Forelimb muscle (tissue), 1 donor: Measurements from ENCODE around the gene ALAD. TPM values are rescaled to one million over a fixed set of nuclear protein-coding genes. Genes with fewer than 3 reads are reported as not detected.
"Not testable (repeated sequence)": the region's sequence is repeated elsewhere in the genome, so short reads cannot be mapped to it uniquely, and the experiment has no call there.

ENCODE experiments used
- DNase-seq: peaks from one replicate; pipeline ENCODE4 v3.0.0-alpha.2; 2013; ENCODE audit warnings: low read depth
- polyA plus RNA-seq: library from polyadenylated mRNA; unstranded; fragments of 120-200 nt; gene quantifications from one replicate; pipeline ENCODE4 v1.2.1, GENCODE V29; 2013; ENCODE audit not compliant: insufficient read length

ALAD gene
- polyA plus RNA-seq, 1 donor: 18.1 TPM

DNA sequence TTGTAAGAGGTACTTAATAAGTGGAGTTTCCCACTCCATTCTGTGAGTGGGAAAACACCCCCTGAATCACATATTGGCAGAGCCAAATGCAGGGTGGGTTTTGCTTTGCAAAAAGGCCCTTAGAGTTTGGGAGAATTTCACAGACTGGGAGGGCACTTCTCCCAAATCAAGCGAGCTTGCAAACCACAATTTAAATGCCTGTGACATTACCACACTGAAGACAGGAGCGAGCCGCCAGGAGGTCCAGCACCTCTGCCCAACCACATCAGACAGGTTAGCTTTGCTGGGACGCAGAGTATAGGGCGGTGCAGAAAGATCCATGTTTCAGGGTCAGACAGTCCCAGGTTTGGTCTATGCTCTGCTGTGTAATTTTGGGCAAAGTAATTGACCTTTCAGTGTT is 2.3 kb downstream of the ALAD start:
- no peak for DNase-seq

DNA sequence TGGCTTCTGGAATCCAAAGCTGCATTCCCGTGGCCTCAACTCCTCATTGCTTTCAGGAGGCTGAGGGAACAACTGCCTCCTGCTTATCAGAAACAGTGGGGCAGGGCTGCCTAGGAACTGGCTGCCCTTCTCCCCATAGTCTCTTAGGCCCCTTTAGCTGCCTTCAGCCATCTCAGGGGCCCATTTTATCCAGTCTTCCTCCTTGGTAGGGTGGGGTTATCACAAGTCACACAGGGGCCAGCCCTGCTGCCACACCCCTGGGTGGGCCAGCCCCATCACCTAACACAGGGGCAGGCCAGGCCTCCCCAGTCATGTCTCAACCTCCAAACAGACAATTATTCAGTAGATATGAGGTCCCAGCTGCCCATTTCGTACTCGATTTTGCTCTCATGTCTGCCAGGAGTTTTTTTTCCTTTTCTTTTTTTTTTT is 3.9 kb downstream of the ALAD start:
- DNase-seq: no peak

DNA sequence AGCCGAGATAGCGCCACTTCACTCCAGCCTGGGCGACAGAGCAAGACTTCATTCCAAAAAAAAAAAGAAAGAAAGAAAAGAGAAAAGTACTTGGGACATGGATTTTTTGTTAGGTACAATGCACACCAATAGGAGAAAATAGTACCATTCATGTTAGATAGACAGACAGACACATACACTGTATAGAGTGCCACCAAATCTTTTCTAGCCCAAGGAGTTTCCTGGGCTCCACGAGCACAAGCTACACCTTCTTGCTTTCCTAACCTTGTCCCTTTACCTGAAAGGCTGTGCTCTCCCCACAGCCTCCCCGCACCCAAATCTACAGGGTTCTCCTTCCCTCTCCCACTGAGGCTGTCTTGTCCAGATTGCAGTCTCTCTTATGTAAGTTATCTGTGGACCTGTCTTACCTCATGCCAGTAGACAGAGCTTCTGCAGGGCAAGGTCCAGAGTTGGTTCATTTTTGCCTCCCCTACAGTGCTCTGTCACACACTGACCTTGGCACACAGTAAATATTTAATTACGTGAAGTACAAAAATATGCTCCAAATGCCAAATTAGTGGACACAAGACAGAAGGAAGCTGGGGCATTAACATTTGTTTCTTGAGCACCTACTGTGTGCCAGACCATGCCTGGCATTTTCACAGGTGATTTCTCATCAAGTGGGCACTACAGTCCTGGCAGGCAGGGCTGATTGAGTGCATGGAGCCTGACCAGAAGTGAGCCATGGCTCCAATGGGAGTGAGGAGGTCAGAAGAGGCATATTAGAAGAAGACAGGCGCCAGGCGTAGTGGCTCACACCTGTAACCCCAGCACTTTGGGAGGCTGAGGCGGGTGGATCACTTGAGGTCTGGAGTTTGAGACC is 5.9 kb downstream of the ALAD start:
- no peak for DNase-seq

DNA sequence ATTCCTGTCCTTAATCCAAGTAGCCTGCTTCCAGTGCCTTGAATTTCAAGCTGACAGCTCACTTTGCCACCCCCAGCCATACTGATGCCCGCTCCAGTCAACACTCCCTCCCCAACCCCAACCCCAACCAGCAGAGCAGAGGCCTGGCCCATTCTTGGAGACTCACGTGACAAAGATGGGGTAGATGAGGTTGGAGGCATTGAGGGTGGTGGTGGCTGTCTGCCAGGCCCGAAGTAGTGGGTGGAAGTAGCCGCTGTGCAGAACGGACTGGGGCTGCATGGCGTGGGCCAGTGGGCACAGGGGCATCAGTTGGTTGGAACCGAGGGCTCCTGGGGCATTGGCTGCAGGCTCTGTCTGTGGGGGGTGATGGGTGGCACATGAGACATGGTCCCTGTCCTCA is 7.8 kb downstream of the ALAD start:
- no peak for DNase-seq

DNA sequence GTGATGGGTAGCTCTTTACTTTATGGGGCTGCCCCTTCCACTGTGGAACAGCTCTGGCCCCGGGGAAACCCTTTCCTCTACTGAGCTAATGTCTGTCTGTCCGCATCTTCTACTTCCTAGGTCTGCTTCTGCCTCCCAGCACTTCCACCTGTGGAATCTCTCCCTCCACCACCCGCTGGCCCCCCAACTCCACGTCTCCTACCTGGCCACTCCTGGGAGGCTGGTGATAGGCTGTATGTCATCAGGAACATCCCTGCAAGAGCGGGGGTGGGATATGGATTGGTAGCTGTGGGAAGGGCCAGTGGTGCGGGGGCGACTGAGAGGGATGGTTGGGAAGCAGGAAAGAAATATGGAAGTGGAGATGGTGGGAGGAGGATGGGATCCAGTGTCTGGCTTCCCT is 9.2 kb downstream of the ALAD start:
- DNase-seq: no peak

DNA sequence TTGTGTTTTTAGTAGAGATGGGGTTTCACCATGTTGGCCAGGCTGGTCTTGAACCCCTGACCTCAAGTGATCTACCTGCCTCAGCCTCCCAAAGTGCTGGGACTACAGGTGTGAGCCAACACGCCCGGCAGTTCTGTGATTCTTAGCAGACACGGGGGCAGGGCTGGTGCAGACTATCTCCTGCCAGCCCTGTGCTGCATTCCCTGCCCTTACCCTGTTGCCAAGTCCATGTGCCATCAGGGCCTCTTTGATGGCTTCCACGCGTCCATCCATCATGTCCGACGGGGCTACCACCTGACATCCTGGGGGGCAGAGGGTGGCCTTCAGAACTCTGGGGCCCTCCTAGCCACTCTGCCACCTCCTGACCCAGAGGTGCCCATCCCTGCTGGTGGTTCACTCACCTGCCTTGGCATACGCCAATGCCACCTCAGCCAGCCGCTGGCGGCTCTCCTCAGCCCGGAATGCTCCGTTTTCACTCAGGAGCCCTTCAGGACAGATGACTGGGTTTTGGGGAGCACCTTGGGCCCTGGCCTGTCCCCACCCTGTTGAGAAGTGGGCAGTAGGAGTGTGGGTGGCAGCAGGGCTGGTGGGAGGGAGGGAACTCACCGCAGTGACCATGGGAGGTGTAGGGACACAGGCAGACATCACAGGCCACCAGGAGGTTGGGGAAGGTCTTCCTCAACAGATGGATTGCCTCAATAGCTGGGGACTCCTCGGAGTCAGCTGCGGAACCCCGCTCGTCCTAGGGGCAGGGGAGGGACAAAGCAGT is 10.7 kb downstream of the ALAD start:
- DNase-seq: no peak

DNA sequence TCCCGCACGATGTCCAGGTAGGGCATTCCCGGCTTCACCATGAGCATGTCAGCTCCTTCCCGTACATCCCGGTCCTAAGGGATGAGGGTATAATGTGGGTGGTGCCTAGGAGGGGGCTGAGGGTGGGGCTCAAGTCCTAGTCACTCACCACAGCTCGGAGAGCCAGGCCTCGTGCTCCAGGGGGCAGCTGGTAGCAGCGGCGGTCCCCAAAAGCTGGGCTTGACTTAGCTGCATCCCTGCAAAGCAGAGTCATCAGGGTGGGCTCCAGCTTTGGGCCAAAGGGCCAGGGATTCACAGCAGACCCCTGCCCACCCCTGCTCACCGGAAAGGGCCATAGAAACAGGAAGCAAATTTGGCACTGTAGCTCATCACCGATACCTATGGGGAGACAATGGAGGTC is 11.6 kb downstream of the ALAD start:
- no peak for DNase-seq

DNA sequence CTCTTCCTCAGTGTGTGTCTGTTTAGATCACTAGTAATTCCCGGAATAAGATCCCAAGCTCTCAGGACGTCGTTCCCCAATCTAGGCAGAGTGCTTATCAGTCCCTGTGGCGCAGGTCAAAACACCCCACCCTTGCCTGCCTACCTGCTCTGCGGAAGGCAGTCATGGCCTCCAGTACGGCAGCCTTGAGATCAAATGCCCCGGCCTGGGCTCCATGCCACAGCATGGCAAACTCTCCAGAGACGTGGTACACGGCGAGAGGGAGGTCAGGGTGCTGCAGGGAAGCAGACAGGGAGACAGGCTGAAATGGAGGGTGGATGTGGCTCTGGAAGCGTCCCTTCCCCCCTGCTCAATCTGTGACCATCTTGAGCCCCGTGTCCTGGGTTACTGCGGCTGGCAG is 12.3 kb downstream of the ALAD start:
- no peak for DNase-seq

DNA sequence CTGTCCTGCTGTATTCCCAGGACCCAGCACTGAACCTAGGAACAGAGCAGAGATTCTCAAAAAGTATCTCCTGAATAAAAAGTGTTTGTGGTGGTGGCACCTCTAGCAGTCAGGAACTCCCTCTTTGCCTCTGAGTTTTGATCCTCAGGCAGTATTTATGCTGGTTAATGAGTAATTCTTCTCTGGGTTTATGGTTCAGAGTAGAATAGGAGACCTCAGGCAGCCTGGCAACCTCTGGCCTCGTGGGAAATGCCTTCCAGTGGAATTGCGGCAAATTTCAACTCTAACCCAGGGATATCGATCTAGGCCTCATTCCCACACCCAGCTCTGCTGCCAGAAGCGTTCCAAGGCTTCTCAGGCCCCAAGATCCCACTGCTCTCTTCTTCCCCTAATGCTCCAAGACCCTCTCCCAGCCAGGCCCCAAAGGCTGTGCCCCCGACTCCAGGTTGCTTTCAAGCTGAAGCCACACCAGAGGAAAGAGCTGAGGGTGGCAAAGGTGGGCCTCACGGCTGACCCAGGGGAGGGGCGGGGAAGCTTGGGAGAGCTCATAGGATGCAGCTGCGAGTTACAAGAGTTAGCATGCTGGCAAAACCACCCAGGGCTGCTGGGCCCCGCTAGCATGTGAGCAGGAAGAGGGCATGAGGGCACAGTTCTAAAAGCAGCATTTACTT is 13.4 kb downstream of the ALAD start:
- no peak for DNase-seq

DNA sequence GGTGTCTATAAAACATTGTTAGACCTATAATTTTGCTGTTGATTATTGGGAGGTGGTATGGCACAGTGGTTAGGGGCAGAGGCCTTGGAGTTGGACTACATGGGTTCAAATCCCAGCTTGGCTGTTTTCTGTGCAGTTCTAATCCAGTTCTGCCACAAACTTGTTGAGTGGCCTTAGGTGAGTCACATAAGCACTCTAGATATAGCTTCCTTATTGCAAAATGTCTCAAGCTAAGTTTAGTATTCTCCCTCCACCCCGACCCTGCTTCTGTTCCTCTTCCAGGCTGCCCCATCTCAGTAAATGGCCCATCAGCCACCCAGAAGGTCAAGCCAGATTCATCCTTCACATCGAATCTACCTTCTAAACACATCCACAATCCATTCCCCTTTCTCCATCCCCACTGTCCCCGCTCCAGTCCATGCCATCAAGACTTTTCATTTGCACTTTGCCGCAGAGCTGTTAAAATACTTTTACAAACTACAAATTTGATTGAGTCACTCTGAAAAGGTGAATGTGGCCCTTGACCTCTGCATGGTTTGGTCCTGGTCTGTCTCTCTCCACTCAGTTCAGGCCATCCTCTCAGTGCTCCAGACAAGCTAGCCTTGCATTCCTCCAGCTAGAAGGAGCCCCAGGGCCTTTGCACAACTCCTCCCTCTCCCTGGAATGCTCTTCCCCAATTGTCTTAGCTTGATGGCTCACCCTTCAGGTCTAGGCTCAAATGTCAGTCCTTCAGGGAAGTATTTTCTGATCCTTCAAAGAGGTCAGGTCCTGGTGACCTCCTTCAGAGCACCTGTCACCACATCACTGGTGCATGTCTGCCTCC is 14.3 kb downstream of the ALAD start:
- DNase-seq: no peak

DNA sequence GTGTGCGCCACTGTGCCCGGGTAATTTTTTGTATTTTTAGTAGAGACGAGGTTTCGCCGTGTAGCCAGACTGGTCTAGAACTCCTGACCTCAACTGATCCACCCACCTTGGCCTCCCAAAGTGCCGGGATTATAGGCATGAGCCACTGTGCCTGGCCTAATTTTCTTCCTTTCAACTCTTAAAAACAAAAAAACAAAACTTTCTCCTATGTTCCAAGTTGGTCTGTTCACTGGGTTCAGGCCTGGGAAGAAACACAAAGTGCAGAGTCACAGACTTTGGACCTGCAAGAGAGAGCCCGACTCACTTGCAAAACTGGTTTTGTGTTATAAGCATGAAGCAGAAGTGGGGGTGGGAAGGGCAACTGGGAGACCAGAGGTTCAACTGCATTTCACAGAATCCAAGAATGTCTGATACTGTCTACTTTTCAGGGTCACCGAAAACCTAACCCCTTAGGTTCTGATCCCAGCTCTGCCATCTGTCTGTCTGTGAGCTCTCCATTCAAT is 19.1 kb downstream of the ALAD start:
- no peak for DNase-seq

DNA sequence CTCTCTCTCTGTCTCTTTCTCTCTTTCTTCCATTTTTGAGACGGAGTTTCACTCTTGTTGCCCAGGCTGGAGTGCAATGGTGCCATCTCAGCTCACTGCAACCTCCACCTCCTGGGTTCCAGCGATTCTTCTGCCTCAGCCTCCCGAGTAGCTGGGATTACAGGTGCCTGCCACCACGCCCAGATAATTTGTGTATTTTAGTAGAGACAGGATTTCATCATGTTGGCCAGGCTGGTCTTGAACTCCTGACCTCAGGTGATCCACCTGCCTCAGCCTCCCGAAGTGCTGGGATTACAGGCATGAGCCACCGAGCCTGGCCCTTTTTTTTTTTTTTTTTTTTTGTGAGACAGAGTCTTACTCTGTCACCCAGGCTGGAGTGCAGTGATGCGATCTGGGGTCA is 19.6 kb downstream of the ALAD start:
- not testable (repeated sequence) for DNase-seq

DNA sequence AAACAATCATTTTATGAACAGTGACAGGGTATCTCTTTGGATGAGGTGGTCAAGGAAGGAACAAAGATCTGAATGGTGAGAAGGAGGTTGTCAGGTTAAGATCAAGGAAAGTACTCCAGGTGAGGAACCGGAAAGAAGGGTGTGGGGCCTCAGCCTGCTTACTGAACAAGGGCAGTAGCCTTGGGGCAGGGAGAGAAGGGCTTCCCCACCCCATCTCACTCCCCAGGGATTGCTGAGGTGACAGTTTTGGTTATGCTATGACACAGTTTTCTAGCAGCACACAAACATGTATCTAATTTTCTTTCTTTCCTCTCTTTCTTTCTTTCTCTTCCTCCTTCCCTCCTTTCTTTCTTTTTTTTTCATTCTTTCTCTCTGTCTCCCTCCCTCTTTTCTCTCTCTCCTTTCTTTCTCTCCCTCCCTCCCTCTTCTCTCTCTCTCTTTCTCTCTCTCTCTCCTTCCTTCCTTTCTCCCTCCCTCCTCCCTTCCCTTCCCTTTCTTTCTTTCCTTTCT is 20.2 kb downstream of the ALAD start:
- DNase-seq: no peak

DNA sequence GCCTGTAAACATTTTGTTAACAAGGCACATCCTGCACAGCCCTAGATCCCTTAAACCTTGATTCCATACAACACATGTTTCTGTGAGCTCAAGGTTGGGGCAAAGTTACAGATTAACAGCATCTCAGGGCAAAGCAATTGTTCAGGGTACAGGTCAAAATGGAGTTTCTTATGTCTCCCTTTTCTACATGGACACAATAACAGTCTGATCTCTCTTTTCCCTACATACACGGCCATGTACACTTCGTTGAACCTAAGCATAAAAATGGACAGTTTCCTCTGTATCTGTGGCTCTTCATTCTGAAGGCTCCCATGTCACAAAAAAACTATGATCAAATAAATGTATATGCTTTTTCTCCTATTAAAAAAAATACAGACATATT is 21.3 kb downstream of the ALAD start:
- DNase-seq: not testable (repeated sequence)

DNA sequence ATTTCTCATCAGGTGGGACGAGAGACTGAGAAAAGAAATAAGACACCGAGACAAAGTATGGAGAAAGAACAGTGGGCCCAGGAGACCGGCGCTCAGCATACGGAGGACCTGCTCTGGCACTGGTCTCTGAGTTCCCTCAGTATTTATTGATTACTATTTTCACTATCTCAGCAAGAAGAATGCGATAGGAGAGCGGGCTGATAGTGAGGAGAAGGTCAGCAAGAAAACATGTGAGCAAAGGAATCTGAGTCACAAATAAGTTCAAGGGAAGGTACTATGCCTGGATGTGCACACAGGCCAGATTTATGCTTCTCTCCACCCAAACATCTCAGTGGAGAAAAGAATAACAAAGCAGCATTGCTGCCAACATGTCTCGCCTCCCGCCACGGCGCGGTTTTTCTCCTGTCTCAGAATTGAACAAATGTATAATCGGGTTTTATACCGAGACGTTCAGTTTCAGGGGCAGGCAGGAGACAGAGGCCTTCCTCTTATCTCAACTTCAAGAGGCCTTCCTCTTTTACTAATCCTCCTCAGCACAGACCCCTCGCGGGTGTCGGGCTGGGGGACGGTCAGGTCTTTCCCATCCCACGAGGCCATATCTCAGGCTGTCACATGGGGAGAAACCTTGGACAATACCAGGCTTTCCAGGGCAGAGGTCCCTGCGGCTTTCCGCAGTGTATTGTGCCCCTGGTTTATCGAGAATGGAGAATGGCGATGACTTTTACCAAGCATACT is 21.8 kb downstream of the ALAD start:
- not testable (repeated sequence) for DNase-seq

DNA sequence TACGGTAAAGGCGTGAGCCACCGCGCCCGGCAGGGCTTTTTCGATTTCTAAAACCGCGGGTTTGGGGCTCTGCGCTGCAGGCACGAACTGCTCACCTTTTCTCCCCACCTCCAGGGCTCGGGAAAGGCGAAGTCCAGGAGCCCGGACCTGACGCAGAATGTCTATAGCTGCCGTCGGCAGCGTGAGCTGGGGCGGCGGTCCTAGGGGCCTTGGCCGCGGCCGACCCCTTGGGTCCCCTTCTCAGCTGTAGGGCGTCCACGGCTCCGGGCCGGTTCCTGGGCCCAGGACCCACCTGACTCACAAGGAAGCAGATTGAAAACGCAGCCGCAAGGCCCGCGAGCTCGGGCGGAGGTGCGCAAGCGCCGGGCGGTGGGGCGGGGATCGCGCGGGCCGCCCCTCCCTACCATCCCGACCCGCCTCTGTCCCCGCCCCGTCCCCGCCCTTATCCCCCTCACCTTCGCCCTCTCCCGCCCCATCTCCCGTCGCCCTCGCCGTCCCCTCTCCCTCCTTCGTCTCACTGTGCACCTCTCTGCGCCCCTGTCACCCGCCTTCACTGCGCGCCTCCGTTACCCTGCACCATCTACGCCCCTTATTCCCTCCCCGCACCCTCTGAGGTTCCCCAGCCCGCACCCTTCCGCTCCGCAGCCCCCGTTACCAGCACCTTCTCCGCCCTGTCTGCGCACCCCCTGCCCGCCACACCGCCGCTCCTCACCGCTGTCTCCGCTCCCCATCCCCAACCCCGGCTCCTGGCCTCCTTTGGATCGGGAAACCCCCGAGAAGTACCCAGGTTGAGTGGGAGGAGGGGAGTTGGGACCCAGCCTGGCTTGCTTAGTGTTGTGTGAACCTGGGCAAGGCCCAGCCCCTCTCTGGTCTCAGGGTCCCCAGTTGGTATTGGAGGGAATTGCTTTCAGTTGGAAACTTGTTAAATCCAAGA is 24.2 kb downstream of the ALAD start, which contains the start of gene HDHD3:
Gene HDHD3, minus strand, starts transcription at position 353 of the 934 bp plus-strand sequence. CDS start 2,632 bp downstream, outside the sequence.
- DNase-seq: no peak

DNA sequence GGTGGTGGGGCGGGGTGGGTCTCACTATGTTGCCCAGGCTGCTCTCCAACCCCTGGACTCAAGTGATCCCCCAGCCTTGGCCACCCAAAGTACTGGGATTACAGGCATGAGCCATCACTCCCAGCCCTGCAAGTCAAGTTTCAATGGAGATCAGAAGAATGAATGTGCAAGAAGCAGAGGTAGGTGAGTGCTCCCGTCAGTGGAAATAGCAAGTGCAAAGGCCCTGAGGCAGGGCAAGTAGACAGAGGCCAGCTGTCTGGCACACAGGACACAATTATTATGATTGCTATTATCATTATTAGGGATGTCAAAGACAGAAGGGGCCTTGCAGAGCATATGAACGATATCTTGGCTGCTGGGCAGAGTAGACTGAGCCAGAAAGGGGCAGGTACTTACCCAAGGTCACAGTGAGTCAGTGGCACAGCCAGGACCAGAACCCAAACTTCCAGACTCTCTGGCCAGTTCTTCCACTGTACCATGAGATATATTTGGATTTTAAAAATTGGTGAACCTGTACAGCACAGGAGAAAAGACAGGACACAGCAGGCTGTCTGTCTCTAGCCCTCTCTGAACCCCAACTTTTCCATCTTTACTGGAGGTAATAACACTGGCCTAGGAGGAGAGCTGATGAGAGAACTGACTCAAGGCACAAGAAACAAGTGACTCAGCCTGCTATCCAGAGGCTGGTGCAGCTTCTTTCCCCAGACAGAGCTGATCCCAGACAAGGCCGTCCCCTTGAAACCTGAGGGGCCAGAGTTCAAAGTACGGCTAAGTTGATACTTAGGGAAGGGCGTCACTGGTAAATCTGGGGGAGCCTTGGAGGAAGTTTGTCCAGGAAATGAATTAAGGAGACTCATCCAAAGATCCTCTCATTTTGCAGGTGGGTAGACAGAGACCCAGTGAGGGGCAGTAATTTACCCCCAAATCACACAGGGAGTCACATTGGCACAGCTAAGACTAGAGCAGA is 25.7 kb downstream of the ALAD start:
- DNase-seq: no peak
